Neural progenitor cell (in vitro differentiated cells): ENCODE data around the gene ZMIZ1.

Experiments
- EZH2 ChIP-seq: fragments of 200-600 bp; sonication (generic); IDR thresholded peaks from 2 replicates; pipeline ENCODE4 v1.6.1; 2017; ENCODE audit warnings: antibody characterized with exemption, mild to moderate bottlenecking, moderate library complexity
- TF ChIP-seq, protein P1 (sequence below): fragments of 200-600 bp; sonication (generic); IDR thresholded peaks from 2 replicates; pipeline ENCODE4 v1.5.1; 2017; ENCODE audit warnings: antibody characterized with exemption, mild to moderate bottlenecking

- TF ChIP-seq EZH2, result no peak
- TF ChIP-seq, protein P1, sequence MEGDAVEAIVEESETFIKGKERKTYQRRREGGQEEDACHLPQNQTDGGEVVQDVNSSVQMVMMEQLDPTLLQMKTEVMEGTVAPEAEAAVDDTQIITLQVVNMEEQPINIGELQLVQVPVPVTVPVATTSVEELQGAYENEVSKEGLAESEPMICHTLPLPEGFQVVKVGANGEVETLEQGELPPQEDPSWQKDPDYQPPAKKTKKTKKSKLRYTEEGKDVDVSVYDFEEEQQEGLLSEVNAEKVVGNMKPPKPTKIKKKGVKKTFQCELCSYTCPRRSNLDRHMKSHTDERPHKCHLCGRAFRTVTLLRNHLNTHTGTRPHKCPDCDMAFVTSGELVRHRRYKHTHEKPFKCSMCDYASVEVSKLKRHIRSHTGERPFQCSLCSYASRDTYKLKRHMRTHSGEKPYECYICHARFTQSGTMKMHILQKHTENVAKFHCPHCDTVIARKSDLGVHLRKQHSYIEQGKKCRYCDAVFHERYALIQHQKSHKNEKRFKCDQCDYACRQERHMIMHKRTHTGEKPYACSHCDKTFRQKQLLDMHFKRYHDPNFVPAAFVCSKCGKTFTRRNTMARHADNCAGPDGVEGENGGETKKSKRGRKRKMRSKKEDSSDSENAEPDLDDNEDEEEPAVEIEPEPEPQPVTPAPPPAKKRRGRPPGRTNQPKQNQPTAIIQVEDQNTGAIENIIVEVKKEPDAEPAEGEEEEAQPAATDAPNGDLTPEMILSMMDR, result no peak
These were observed 280.3 kb downstream of the ZMIZ1 start for GRCh38 chr10:79349072-79349491.
